BLaER1 (cell line): Measurements from ENCODE around the gene SETD4.
A peak's percentile ranks its signal among the peaks of the same experiment; 100 is the strongest.

Source experiments
- H3K27ac ChIP-seq: shearing (Covaris generic); formaldehyde crosslinking; 2 replicates; pipeline ENCODE4 v1.8.1; 2022
- H3K27me3 ChIP-seq: shearing (Covaris generic); formaldehyde crosslinking; 2 replicates; pipeline ENCODE4 v1.8.1; 2022
- H3K36me3 ChIP-seq: shearing (Covaris generic); formaldehyde crosslinking; 2 replicates; pipeline ENCODE4 v1.8.1; 2022
- H3K4me1 ChIP-seq: shearing (Covaris generic); formaldehyde crosslinking; 2 replicates; pipeline ENCODE4 v1.8.1; 2022
- H3K4me2 ChIP-seq: shearing (Covaris generic); formaldehyde crosslinking; 2 replicates; pipeline ENCODE4 v1.8.1; 2022
- H3K4me3 ChIP-seq: shearing (Covaris generic); formaldehyde crosslinking; 2 replicates; pipeline ENCODE4 v1.8.1; 2022
- H3K9ac ChIP-seq: shearing (Covaris generic); formaldehyde crosslinking; 2 replicates; pipeline ENCODE4 v1.8.1; 2022
- H3K9me3 ChIP-seq: shearing (Covaris generic); formaldehyde crosslinking; 2 replicates; pipeline ENCODE4 v1.8.1; 2022
- H4K20me1 ChIP-seq: shearing (Covaris generic); formaldehyde crosslinking; 2 replicates; pipeline ENCODE4 v1.8.1; 2022
- Cebpa-rat ChIP-seq: shearing (Covaris generic); IDR thresholded peaks from 2 replicates; pipeline ENCODE4 v1.8.1; 2022

Gene SETD4

GRCh38 chr21:36021251-36021837 is 39.0 kb downstream of the SETD4 start:
- H3K4me3 ChIP-seq, result no peak overlapping the region
- no peak overlapping the region for H3K27ac ChIP-seq
- no peak overlapping the region for H3K4me2 ChIP-seq
- no peaks in the 10 kb centered on the region for H4K20me1 ChIP-seq
- H3K36me3 ChIP-seq, result no peaks in the 10 kb centered on the region
- peaks cover 6% of the 10 kb centered on the region; the same call in 1 of the 2 replicates for H3K4me1 ChIP-seq
- no peaks in the 10 kb centered on the region for H3K27me3 ChIP-seq
- no peak overlapping the region for H3K9ac ChIP-seq
- H3K9me3 ChIP-seq, result no peaks in the 10 kb centered on the region
- TF ChIP-seq Cebpa-rat, result no peak

- Histone ChIP-seq H3K9me3 (no peaks in the 10 kb centered on the region), H3K4me2 (no peak overlapping the region), H3K27ac (no peak overlapping the region), H3K9ac (no peak overlapping the region), H3K4me1 (no peaks in the 10 kb centered on the region), H3K27me3 (no peaks in the 10 kb centered on the region), H4K20me1 (no peaks in the 10 kb centered on the region), H3K4me3 (no peak overlapping the region), H3K36me3 (no peaks in the 10 kb centered on the region)
- no peak for TF ChIP-seq Cebpa-rat
These were observed 45.3 kb downstream of the SETD4 start for GRCh38 chr21:36015045-36015444.

GRCh38 chr21:36010801-36011200 is 49.5 kb downstream of the SETD4 start:
- Histone ChIP-seq H3K36me3 (no peaks in the 10 kb centered on the region), H3K27ac (no peak overlapping the region)
- no peak for TF ChIP-seq Cebpa-rat

GRCh38 chr21:36008505-36008904 is 51.8 kb downstream of the SETD4 start:
- no peak overlapping the region for H3K4me3 ChIP-seq

More at GRCh38 chr21:36010801-36011200, 49.5 kb downstream of the SETD4 start:
- no peaks in the 10 kb centered on the region for H3K27me3 ChIP-seq
- H3K4me2 ChIP-seq, result no peak overlapping the region
- no peak overlapping the region for H3K9ac ChIP-seq
- no peaks in the 10 kb centered on the region for H3K9me3 ChIP-seq
- H3K4me1 ChIP-seq, result no peaks in the 10 kb centered on the region
- H3K4me3 ChIP-seq, result no peak overlapping the region
- H4K20me1 ChIP-seq, result no peaks in the 10 kb centered on the region

GRCh38 chr21:36005879-36006400 is 54.4 kb downstream of the SETD4 start:
- H3K9me3 ChIP-seq, result peaks cover 12% of the 10 kb centered on the region
- no peaks in the 10 kb centered on the region for H3K36me3 ChIP-seq
- no peaks in the 10 kb centered on the region for H3K27me3 ChIP-seq
- H3K9ac ChIP-seq, result no peak overlapping the region
- H3K4me3 ChIP-seq, result no peak overlapping the region
- H4K20me1 ChIP-seq, result no peaks in the 10 kb centered on the region
- H3K4me2 ChIP-seq, result no peak overlapping the region
- no peaks in the 10 kb centered on the region for H3K4me1 ChIP-seq
- no peak for TF ChIP-seq Cebpa-rat
- no peak overlapping the region for H3K27ac ChIP-seq

More at GRCh38 chr21:36008505-36008904, 51.8 kb downstream of the SETD4 start:
- no peaks in the 10 kb centered on the region for H3K27me3 ChIP-seq
- H4K20me1 ChIP-seq, result no peaks in the 10 kb centered on the region
- no peaks in the 10 kb centered on the region for H3K4me1 ChIP-seq
- no peak overlapping the region for H3K9ac ChIP-seq
- H3K36me3 ChIP-seq, result no peaks in the 10 kb centered on the region
- no peak for TF ChIP-seq Cebpa-rat
- H3K9me3 ChIP-seq, result peaks cover 6% of the 10 kb centered on the region
- H3K4me2 ChIP-seq, result no peak overlapping the region
- H3K27ac ChIP-seq, result no peak overlapping the region

GRCh38 chr21:36005018-36005417 is 55.3 kb downstream of the SETD4 start:
- peaks cover 12% of the 10 kb centered on the region for H3K9me3 ChIP-seq
- H3K9ac ChIP-seq, result no peak overlapping the region
- no peaks in the 10 kb centered on the region for H3K4me1 ChIP-seq
- no peaks in the 10 kb centered on the region for H4K20me1 ChIP-seq
- no peak overlapping the region for H3K4me2 ChIP-seq
- H3K36me3 ChIP-seq, result no peaks in the 10 kb centered on the region
- H3K27ac ChIP-seq, result no peak overlapping the region
- H3K27me3 ChIP-seq, result no peaks in the 10 kb centered on the region
- no peak overlapping the region for H3K4me3 ChIP-seq
- no peak for TF ChIP-seq Cebpa-rat

- H3K9ac ChIP-seq, result no peak overlapping the region
- no peaks in the 10 kb centered on the region for H3K4me1 ChIP-seq
- TF ChIP-seq Cebpa-rat, result no peak
- H3K27me3 ChIP-seq, result no peaks in the 10 kb centered on the region
- peaks cover 12% of the 10 kb centered on the region for H3K9me3 ChIP-seq
- H4K20me1 ChIP-seq, result no peaks in the 10 kb centered on the region
- H3K4me2 ChIP-seq, result no peak overlapping the region
- H3K4me3 ChIP-seq, result no peak overlapping the region
- no peaks in the 10 kb centered on the region for H3K36me3 ChIP-seq
- H3K27ac ChIP-seq, result no peak overlapping the region
These were observed 55.9 kb downstream of the SETD4 start for GRCh38 chr21:36004441-36004840.

GRCh38 chr21:36003776-36004175 is 56.5 kb downstream of the SETD4 start:
- Histone ChIP-seq H3K36me3 (no peaks in the 10 kb centered on the region), H3K9ac (no peak overlapping the region), H3K27ac (no peak overlapping the region), H3K4me3 (no peak overlapping the region), H3K4me2 (no peak overlapping the region), H3K9me3 (peaks cover 12% of the 10 kb centered on the region), H4K20me1 (no peaks in the 10 kb centered on the region), H3K27me3 (no peaks in the 10 kb centered on the region), H3K4me1 (no peaks in the 10 kb centered on the region)
- TF ChIP-seq Cebpa-rat, result no peak

GRCh38 chr21:35996217-35996616 is 64.1 kb downstream of the SETD4 start:
- Histone ChIP-seq H3K27ac (no peak overlapping the region), H3K36me3 (no peaks in the 10 kb centered on the region), H3K4me3 (no peak overlapping the region), H4K20me1 (no peaks in the 10 kb centered on the region), H3K4me2 (no peak overlapping the region; the same call in 1 of the 2 replicates), H3K27me3 (peaks cover 23% of the 10 kb centered on the region), H3K9ac (no peak overlapping the region), H3K4me1 (peaks cover 15% of the 10 kb centered on the region), H3K9me3 (peaks cover 4% of the 10 kb centered on the region; the same call in 1 of the 2 replicates)
- no peak for TF ChIP-seq Cebpa-rat

GRCh38 chr21:35995522-35996088 is 64.7 kb downstream of the SETD4 start:
- Histone ChIP-seq H3K4me1 (peaks cover 15% of the 10 kb centered on the region), H3K27ac (no peak overlapping the region)

More at GRCh38 chr21:35995522-35996088, 64.7 kb downstream of the SETD4 start:
- H3K36me3 ChIP-seq, result no peaks in the 10 kb centered on the region
- no peaks in the 10 kb centered on the region for H4K20me1 ChIP-seq
- H3K9me3 ChIP-seq, result peaks cover 4% of the 10 kb centered on the region; the same call in 1 of the 2 replicates
- no peak for TF ChIP-seq Cebpa-rat
- H3K4me3 ChIP-seq, result no peak overlapping the region
- peak overlapping the region; percentile 52 for H3K4me2 ChIP-seq
- H3K9ac ChIP-seq, result no peak overlapping the region
- H3K27me3 ChIP-seq, result peaks cover 23% of the 10 kb centered on the region
